HG02973 (cell line): Measurements from ENCODE around the gene PITX2.

Experiments used
- ATAC-seq: cut with Tn5 transposase; IDR thresholded peaks from one replicate; pipeline ENCODE4 v1.9.1; 2021; ENCODE audit warnings: moderate library complexity; ENCODE audit not compliant: unreplicated experiment

Gene PITX2

GRCh38 chr4:110636680-110637407 lies 14.0 kb upstream of the PITX2 start:
- ATAC-seq = no peak

DNA sequence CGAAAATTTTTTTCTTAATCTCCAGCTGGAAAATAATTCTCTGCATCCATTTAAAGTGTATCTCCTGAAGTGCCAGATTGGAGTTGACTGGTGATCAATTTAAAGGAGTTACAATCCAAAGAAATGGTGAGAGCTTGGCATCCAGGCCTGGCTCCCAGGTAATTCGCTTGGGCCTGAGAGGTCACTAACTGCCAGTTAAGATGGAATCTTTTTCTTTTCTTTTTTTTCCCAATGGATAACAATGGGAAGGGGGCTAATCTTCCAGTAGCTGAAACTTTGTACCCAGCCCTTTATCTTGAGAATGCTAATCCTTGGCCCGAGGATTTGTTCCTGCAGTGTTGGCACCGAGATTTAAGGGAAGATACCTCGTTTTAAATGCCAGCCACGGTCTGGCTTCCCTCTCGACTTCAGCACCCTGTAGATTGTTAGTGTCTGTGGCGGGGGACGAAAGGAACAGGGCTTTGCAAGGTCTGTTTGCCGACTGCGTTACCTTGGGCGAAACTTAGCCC lies 13.3 kb upstream of the PITX2 start:
- no peak for ATAC-seq

- ATAC-seq = no peak
These were observed 12.4 kb upstream of the PITX2 start for GRCh38 chr4:110635163-110635865.

- no peak for ATAC-seq
These were observed 11.7 kb upstream of the PITX2 start for GRCh38 chr4:110634350-110635162.

- ATAC-seq = no peak
These were observed 10.8 kb upstream of the PITX2 start for GRCh38 chr4:110633358-110634341.

DNA sequence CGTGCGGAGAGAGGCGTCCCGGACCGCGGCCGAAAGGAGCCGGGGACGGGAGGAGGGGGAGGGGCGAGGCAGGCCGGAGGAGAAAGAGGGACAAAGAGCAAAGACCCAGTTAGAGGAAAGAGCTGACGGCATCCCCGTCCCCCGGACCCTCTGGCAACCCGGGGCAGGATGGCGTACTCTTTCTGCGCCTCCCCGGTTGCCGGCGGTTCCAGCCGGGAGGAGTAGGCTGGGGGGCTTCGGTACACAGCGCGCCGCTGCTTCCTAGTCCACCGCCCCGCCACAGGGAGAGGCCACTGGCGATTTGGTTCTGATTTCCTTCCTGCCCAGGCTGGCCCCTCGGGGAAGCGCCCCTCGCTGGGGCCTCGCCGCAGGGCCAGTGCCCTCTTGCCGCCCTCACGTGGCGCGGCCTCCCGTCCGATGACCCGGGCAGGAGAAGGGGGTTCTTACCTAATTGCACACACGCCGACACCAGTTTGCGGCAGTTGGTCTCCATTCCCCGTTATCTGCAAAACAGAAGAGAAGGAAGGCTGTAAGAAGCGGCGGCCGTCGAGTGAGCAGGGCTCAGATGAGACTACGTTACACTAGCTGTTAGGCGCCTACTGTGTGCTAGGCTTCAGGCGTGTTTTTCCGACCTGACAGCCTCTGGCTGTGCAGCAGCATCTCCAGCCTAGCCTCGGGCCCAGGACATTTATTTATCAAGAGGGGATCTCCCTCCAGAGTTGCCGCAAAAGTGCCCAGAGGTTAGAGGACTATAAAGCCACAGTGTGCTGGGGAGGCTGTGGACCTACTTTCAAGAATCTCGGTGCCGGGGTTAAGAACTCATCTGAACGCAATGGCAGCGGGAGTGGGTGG lies 9.9 kb upstream of the PITX2 start:
- no peak for ATAC-seq

GRCh38 chr4:110631584-110632505 lies 9.0 kb upstream of the PITX2 start:
- ATAC-seq = peak; percentile 97

- no peak for ATAC-seq
These were observed 8.0 kb upstream of the PITX2 start for GRCh38 chr4:110630688-110631402.

- no peak for ATAC-seq
These were observed 7.2 kb upstream of the PITX2 start for GRCh38 chr4:110629780-110630687.

- ATAC-seq = no peak
These were observed 6.4 kb upstream of the PITX2 start for GRCh38 chr4:110629214-110629754.

- no peak for ATAC-seq
These were observed 5.9 kb upstream of the PITX2 start for GRCh38 chr4:110628663-110629213.

DNA sequence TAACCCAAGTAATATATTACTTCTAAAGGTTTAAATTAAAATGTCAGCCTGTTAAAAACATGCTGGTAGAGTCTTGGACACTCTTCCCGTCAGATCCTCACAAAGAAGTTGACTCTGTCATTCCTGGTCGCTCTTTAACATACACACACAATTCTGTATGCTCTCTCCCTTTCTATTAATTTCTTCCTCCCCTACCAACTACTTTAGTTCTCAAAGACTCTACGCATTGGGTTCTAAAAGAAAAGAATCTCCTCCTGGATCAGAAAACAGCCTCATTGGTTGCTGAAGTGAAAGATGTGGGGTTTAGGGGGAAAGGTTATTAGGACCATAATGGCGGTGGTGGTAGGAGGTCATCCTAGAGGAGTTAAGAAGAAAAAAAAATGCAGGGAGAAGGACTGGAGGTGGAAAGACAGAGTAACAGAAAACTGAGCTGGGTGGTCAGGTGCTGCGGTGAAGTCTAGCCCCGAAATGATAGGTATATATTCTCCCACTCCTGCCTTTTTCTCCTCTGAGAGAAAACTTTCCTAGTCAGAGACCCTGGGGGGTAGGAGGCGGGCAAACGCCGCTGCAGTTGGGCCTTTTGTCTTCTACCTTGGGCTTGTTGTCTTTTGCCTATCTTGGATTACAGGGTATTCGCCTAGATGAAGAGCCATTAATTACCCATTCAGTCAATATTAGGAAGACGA lies 5.2 kb upstream of the PITX2 start:
- ATAC-seq = no peak

DNA sequence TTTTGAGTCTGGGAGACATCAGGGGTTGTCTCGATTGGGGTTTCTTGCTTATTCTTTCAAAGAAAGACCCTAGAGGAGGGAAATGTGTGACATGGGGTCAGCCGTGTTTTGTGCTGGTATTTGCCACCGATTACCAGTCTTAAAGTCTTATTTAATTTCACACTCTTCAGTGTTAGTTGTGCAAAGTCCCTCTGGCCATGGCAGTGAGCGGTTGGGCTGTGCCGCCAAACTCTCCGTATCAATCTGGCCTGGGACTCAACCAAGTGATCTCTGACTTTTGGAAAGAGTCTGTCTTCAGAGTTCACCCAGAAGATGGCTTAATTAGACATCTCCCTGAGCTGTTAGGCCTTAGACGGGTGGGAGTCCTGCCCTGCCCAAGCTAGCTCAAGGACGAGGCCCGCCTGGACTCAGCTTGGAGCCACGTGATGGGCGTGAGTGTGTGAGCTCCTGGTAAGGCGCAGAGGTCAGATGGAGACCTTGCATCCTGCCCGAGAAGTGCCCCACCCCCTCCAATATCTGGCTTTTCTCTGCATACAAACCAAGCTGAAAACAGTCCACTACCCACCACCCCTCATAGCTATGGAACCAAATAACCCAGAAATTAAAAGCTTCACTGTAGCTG lies 3.8 kb upstream of the PITX2 start:
- no peak for ATAC-seq

- ATAC-seq = no peak
These were observed 2.8 kb upstream of the PITX2 start for GRCh38 chr4:110625576-110626257.
